ENCODE data around the gene FASN.

The FASN gene

GRCh38 chr17:82088838-82089722, 9.0 kb downstream of the FASN start:
- H3K27me3 ChIP-seq (ENCODE audit: control insufficient read depth, insufficient read depth, low read length) = no peaks in the 10 kb centered on the region
- H3K9me3 ChIP-seq (ENCODE audit: control insufficient read depth, low read length) = no peaks in the 10 kb centered on the region
- TF ChIP-seq CTCF (IDR thresholded peaks at IDR 0.05) = no peak
- H3K4me3 ChIP-seq (ENCODE audit: low read depth, low read length) = no peak overlapping the region
- no peaks in the 10 kb centered on the region for H3K36me3 ChIP-seq (ENCODE audit: control insufficient read depth, insufficient read depth, low read length)
- no peaks in the 10 kb centered on the region for H3K79me2 ChIP-seq
- H3K4me2 ChIP-seq (ENCODE audit: low read length) = no peak overlapping the region
- no peak overlapping the region for H3K27ac ChIP-seq
- no peak overlapping the region for H3K9ac ChIP-seq
- no peak overlapping the region for H2AFZ ChIP-seq
- H3K4me1 ChIP-seq = no peaks in the 10 kb centered on the region

DNA sequence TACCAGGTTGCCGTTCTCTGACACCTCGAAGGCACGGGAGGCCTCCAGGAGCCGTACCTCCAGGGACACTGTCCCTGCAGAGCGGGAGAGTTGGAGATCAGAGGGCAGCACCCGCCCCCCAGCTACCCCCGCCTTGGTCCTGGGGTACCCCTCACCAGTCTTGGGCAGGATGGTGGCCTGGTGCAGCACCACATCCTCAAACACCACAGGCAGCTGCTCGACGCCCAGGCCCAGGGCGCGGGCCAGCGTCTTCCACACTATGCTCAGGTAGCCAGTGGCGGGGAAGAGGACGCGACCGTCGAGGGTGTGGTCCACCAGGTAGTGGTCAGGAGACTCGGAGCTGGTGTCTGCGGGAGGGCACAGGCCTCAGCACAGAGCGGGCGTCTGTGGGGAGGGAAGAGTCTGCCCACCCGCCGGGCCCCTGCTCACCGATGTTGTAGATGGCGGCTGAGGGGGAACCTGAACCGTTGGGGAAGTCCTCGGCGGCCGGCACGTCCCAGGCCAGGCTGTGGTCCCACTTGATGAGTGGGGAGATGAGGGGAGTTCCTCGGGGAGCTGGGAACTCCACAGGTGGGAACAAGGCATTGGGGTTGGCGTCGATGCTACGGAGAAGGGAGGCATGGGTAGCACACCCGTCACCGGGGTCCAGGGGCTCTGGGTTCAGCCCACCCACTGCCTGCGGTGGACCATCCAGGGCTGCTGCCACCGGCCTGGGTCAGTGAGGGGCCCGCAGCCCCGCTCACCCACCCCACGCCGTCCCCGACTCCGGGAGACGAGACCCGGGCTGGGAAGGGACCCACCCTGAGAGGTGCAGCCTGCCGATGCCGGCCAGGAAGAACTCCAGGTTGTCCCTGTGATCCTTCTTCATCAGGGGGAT, 9.8 kb downstream of the FASN start:
- H3K27me3 ChIP-seq (ENCODE audit: control insufficient read depth, insufficient read depth, low read length) = no peaks in the 10 kb centered on the region
- no peaks in the 10 kb centered on the region for H3K36me3 ChIP-seq (ENCODE audit: control insufficient read depth, insufficient read depth, low read length)
- H3K27ac ChIP-seq = no peak overlapping the region
- no peaks in the 10 kb centered on the region for H3K9me3 ChIP-seq (ENCODE audit: control insufficient read depth, low read length)
- H3K9ac ChIP-seq = no peak overlapping the region
- H3K4me1 ChIP-seq = no peaks in the 10 kb centered on the region
- no peak overlapping the region for H2AFZ ChIP-seq
- no peaks in the 10 kb centered on the region for H3K79me2 ChIP-seq
- H3K4me2 ChIP-seq (ENCODE audit: low read length) = no peak overlapping the region
- no peak for TF ChIP-seq CTCF (IDR thresholded peaks at IDR 0.05)
- no peak overlapping the region for H3K4me3 ChIP-seq (ENCODE audit: low read depth, low read length)

- TF ChIP-seq CTCF (IDR thresholded peaks at IDR 0.05) = no peak
- no peak overlapping the region for H3K27ac ChIP-seq
- no peaks in the 10 kb centered on the region for H3K9me3 ChIP-seq (ENCODE audit: control insufficient read depth, low read length)
- H2AFZ ChIP-seq = no peak overlapping the region
- no peaks in the 10 kb centered on the region for H3K27me3 ChIP-seq (ENCODE audit: control insufficient read depth, insufficient read depth, low read length)
- no peak overlapping the region for H3K4me2 ChIP-seq (ENCODE audit: low read length)
- H3K9ac ChIP-seq = no peak overlapping the region
- H3K36me3 ChIP-seq (ENCODE audit: control insufficient read depth, insufficient read depth, low read length) = no peaks in the 10 kb centered on the region
- H3K4me3 ChIP-seq (ENCODE audit: low read depth, low read length) = no peak overlapping the region
- no peaks in the 10 kb centered on the region for H3K79me2 ChIP-seq
- H3K4me1 ChIP-seq = no peaks in the 10 kb centered on the region
Observed at GRCh38 chr17:82086941-82087906, 10.8 kb downstream of the FASN start.

- Histone ChIP-seq H3K79me2 (no peaks in the 10 kb centered on the region), H3K4me3 (ENCODE audit: low read depth, low read length) (no peak overlapping the region), H3K27me3 (ENCODE audit: control insufficient read depth, insufficient read depth, low read length) (no peaks in the 10 kb centered on the region), H2AFZ (no peak overlapping the region), H3K4me1 (no peaks in the 10 kb centered on the region), H3K27ac (no peak overlapping the region), H3K9me3 (ENCODE audit: control insufficient read depth, low read length) (no peaks in the 10 kb centered on the region), H3K9ac (no peak overlapping the region), H3K36me3 (ENCODE audit: control insufficient read depth, insufficient read depth, low read length) (no peaks in the 10 kb centered on the region), H3K4me2 (ENCODE audit: low read length) (no peak overlapping the region)
- no peak for TF ChIP-seq CTCF (IDR thresholded peaks at IDR 0.05)
Observed at GRCh38 chr17:82085931-82086764, 11.9 kb downstream of the FASN start.
